GM19239 (cell line): Measurements from ENCODE around the gene PLEKHG7.
"Not testable (repeated sequence)": the region's sequence is repeated elsewhere in the genome, so short reads cannot be mapped to it uniquely, and the experiment has no call there.

Experiments
- DNase-seq: peaks from one replicate; pipeline ENCODE4 v3.0.0; 2011; ENCODE audit warnings: low spot score; ENCODE audit not compliant: insufficient read length
- FAIRE-seq: peaks from 2 replicates; lab custom pipeline; 2011; peaks lifted over from hg19 to GRCh38; lab: Jason Lieb, UNC

The PLEKHG7 gene

GRCh38 chr12:92702754-92703679 lies at the start of gene PLEKHG7:
PLEKHG7 (plus strand) TSS chr12:92702989; CDS start chr12:92706632, 3,643 bp downstream.
- peak; percentile 100 for FAIRE-seq
- DNase-seq = peak; percentile 64

GRCh38 chr12:92654256-92654655 lies 48.5 kb upstream of the PLEKHG7 start:
- not testable (repeated sequence) for DNase-seq, FAIRE-seq

- DNase-seq (no peak), FAIRE-seq (no peak)
Observed at GRCh38 chr12:92654929-92655328, 47.9 kb upstream of the PLEKHG7 start.

- FAIRE-seq (no peak), DNase-seq (no peak)
Observed at GRCh38 chr12:92656911-92657310, 45.9 kb upstream of the PLEKHG7 start.

GRCh38 chr12:92657770-92658169 lies 45.0 kb upstream of the PLEKHG7 start:
- FAIRE-seq (no peak), DNase-seq (no peak)

GRCh38 chr12:92658611-92659010 lies 44.2 kb upstream of the PLEKHG7 start:
- no peak for FAIRE-seq

GRCh38 chr12:92661269-92661668 lies 41.5 kb upstream of the PLEKHG7 start:
- FAIRE-seq = no peak

More at GRCh38 chr12:92658611-92659010, 44.2 kb upstream of the PLEKHG7 start:
- no peak for DNase-seq

GRCh38 chr12:92665496-92665895 lies 37.3 kb upstream of the PLEKHG7 start:
- no peak for FAIRE-seq
- DNase-seq = no peak

More at GRCh38 chr12:92661269-92661668, 41.5 kb upstream of the PLEKHG7 start:
- no peak for DNase-seq

- DNase-seq (no peak), FAIRE-seq (no peak)
Observed at GRCh38 chr12:92668739-92669138, 34.0 kb upstream of the PLEKHG7 start.

- not testable (repeated sequence) for FAIRE-seq, DNase-seq
Observed at GRCh38 chr12:92671524-92671923, 31.3 kb upstream of the PLEKHG7 start.

GRCh38 chr12:92673756-92674155 lies 29.0 kb upstream of the PLEKHG7 start:
- DNase-seq = peak; percentile 17
- FAIRE-seq = peak; percentile 76

GRCh38 chr12:92674500-92674899 lies 28.3 kb upstream of the PLEKHG7 start:
- FAIRE-seq = no peak

GRCh38 chr12:92675092-92675865 lies 27.5 kb upstream of the PLEKHG7 start:
- DNase-seq (no peak), FAIRE-seq (peak; percentile 33)

More at GRCh38 chr12:92674500-92674899, 28.3 kb upstream of the PLEKHG7 start:
- no peak for DNase-seq

- FAIRE-seq = no peak
- no peak for DNase-seq
Observed at GRCh38 chr12:92676710-92677109, 26.1 kb upstream of the PLEKHG7 start.

- FAIRE-seq = no peak
- DNase-seq = no peak
Observed at GRCh38 chr12:92690601-92691000, 12.2 kb upstream of the PLEKHG7 start.

- DNase-seq = no peak
- no peak for FAIRE-seq
Observed at GRCh38 chr12:92695056-92695455, 7.7 kb upstream of the PLEKHG7 start.

GRCh38 chr12:92695577-92695976 lies 7.2 kb upstream of the PLEKHG7 start:
- FAIRE-seq (no peak), DNase-seq (no peak)

GRCh38 chr12:92696216-92696615 lies 6.6 kb upstream of the PLEKHG7 start:
- DNase-seq (no peak), FAIRE-seq (no peak)

GRCh38 chr12:92698474-92698873 lies 4.3 kb upstream of the PLEKHG7 start:
- FAIRE-seq = no peak
- no peak for DNase-seq

- FAIRE-seq (peak; percentile 71), DNase-seq (no peak)
Observed at GRCh38 chr12:92701441-92701840, 1.3 kb upstream of the PLEKHG7 start.

GRCh38 chr12:92703786-92704185 lies 997 bp downstream of the PLEKHG7 start:
- no peak for FAIRE-seq
- DNase-seq = no peak
